NCI-H1694 treated with DMSO at 0.1 percent for 48 hours (cell line): ENCODE data around the gene HDAC1.
"Not testable (repeated sequence)": the region's sequence is repeated elsewhere in the genome, so short reads cannot be mapped to it uniquely, and the experiment has no call there.

ENCODE experiments used
- DNase-seq: peaks from one replicate; lab custom pipeline; 2025; lab: John Stamatoyannopoulos, UW

The HDAC1 gene

GRCh38 chr1:32274646-32275340, 17.1 kb upstream of the HDAC1 start:
- DNase-seq, result no peak

GRCh38 chr1:32275424-32275823, 16.5 kb upstream of the HDAC1 start:
- DNase-seq, result no peak

GRCh38 chr1:32276032-32276782, 15.7 kb upstream of the HDAC1 start:
- no peak for DNase-seq

- DNase-seq, result not testable (repeated sequence)
Observed at GRCh38 chr1:32284777-32285176, 7.1 kb upstream of the HDAC1 start.

- no peak for DNase-seq
Observed at GRCh38 chr1:32285658-32286057, 6.2 kb upstream of the HDAC1 start.

GRCh38 chr1:32286763-32287162, 5.1 kb upstream of the HDAC1 start:
- no peak for DNase-seq

- DNase-seq, result no peak
Observed at GRCh38 chr1:32289256-32289655, 2.6 kb upstream of the HDAC1 start.

- no peak for DNase-seq
Observed at GRCh38 chr1:32291145-32291707, 657 bp upstream of the HDAC1 start.

- not testable (repeated sequence) for DNase-seq
Observed at GRCh38 chr1:32298211-32298610, 6.3 kb downstream of the HDAC1 start.

GRCh38 chr1:32299327-32299726, 7.4 kb downstream of the HDAC1 start:
- no peak for DNase-seq

GRCh38 chr1:32303358-32303757, 11.5 kb downstream of the HDAC1 start:
- DNase-seq, result no peak

- DNase-seq, result no peak
Observed at GRCh38 chr1:32303997-32304622, 12.2 kb downstream of the HDAC1 start.

GRCh38 chr1:32305310-32305709, 13.4 kb downstream of the HDAC1 start:
- DNase-seq, result no peak

GRCh38 chr1:32307324-32307723, 15.4 kb downstream of the HDAC1 start:
- DNase-seq, result no peak

- no peak for DNase-seq
Observed at GRCh38 chr1:32309960-32310359, 18.1 kb downstream of the HDAC1 start.

- DNase-seq, result no peak
Observed at GRCh38 chr1:32311709-32312393, 20.0 kb downstream of the HDAC1 start.

- DNase-seq, result no peak
Observed at GRCh38 chr1:32316903-32317277, 25.0 kb downstream of the HDAC1 start.

GRCh38 chr1:32318127-32318869, 26.4 kb downstream of the HDAC1 start:
- DNase-seq, result no peak

GRCh38 chr1:32321712-32322291, 29.9 kb downstream of the HDAC1 start:
- DNase-seq, result no peak

- DNase-seq, result no peak
Observed at GRCh38 chr1:32327204-32327603, 35.3 kb downstream of the HDAC1 start.

GRCh38 chr1:32329931-32330466, 38.1 kb downstream of the HDAC1 start:
- no peak for DNase-seq
